NCI-H1092 treated with DMSO at 0.1 percent for 48 hours (cell line): ENCODE measurements around the gene DPH1.
"Not testable (repeated sequence)": the region's sequence is repeated elsewhere in the genome, so short reads cannot be mapped to it uniquely, and the experiment has no call there.

ENCODE experiments used
- DNase-seq: peaks from one replicate; lab custom pipeline; 2025; lab: John Stamatoyannopoulos, UW

Gene DPH1

DNA sequence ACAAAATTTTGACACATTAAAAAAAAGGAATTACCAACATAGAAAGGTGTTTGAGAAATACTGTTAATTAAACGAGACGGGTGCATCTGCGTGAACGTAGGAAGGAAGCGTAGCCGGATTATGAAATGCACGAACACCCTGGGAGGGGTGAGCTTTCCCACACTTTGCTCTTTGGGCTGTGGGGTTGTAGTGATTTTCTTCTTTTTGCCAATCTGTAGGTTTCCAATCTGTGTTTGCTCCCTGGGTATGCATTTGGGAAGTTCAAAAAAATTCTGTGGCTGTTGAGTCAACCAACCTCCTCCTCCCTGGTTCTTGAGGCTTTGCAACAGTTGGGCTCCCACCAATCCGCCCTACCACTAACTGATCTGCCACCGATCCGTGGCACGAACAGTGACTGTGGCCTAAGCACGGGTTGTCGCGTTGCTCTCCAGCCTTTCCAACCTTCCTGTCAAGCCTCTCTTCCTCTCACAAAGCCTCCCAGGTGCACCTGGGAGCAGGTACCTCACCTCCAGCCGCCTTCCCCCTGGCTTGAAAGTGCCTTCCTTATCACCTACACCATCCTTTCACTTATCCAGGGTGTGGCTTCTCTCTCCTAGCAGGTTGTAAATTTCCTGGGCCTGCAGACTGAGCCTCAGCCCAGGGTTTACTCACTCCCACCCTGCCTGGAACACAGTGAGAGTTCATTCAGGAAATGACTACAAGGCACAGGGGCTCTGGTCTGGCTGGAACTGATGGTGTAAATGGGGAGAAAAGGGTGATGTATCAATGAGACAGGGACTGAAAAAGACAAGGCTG, 21.4 kb upstream of the DPH1 start:
- DNase-seq = no peak

DNA sequence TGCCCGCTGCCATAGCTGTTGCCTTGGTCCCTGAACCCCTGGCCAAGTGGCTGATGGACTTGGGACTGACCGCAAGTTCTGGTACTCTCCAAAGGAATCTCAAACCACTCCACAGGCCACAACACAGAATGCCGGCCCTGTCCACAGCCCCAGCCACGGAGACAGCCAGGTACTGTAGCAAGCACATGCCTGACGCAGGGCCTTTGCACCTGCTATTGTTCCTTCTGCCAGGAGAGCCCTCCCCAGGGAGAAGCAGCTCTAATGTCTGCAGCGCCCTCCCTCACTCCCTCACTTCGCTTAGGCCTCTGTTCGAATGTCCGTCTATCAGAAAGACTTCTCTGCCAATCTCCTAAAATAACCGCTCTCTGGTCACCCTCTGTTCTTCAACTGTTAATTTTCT, 20.2 kb upstream of the DPH1 start:
- DNase-seq = no peak

GRCh38 chr17:2011411-2012371, 18.3 kb upstream of the DPH1 start:
- DNase-seq = no peak

DNA sequence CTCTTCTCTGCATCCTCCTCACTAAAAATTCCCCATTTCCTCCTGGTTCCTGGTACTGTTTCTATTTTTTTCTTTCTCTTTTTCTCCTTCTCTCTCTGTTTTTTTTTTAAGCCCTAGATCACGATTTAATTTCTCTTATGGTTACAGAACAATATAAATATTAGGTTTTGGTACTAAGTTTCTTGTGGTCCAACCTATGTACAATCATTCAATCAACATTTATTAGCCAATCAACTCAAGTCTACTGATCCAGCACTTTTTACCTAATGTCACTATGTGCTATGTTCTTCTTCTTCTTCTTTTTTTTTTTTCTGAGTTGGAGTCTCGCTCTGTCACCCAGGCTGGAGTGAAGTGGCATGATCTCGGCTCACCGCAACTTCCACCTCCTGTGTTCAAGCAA, 17.5 kb upstream of the DPH1 start:
- no peak for DNase-seq

GRCh38 chr17:2013220-2013993, 16.5 kb upstream of the DPH1 start:
- not testable (repeated sequence) for DNase-seq

- DNase-seq = no peak
Observed at GRCh38 chr17:2013994-2014317, 16.0 kb upstream of the DPH1 start.

DNA sequence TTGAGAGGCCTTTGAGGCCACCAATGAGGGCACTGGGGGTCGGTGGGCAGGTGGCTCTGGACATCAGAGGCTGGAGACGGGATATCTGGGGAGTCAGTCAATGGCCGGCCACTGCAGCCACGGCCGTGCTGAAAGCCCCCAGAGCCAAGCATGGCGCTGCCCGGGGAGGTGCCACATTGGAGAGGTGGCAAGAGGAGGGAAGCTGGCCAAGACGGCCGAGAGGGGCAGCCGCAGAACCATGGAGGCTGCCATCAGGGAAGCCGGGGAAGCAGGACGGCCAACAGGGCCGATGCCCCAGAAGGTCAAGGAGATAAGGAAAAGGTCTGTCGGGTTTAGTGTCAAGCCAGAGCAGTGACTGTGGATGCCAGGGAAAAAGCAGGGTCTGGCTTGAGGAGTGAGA, 14.6 kb upstream of the DPH1 start:
- no peak for DNase-seq

DNA sequence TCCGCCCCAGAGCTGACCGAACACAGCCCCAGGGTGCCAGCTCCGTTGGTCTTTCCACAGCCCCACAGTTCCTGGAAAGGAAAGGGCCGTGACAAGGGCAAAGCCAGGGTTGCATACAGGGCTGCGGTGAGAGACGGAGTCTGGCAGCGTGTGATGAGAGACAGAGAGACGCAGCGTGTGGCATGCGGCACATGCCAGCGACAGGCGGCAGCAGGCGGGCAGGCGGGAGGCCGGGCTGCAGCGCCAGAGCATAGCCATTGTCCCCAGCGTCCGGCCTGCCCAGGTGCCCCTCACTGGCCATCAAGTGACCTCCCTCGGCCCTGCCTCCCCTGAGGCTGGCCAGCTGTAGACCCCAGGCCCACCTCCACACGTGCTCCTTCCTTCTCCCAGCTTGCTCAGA, 13.5 kb upstream of the DPH1 start:
- DNase-seq = no peak

GRCh38 chr17:2017274-2017941, 12.5 kb upstream of the DPH1 start:
- no peak for DNase-seq

DNA sequence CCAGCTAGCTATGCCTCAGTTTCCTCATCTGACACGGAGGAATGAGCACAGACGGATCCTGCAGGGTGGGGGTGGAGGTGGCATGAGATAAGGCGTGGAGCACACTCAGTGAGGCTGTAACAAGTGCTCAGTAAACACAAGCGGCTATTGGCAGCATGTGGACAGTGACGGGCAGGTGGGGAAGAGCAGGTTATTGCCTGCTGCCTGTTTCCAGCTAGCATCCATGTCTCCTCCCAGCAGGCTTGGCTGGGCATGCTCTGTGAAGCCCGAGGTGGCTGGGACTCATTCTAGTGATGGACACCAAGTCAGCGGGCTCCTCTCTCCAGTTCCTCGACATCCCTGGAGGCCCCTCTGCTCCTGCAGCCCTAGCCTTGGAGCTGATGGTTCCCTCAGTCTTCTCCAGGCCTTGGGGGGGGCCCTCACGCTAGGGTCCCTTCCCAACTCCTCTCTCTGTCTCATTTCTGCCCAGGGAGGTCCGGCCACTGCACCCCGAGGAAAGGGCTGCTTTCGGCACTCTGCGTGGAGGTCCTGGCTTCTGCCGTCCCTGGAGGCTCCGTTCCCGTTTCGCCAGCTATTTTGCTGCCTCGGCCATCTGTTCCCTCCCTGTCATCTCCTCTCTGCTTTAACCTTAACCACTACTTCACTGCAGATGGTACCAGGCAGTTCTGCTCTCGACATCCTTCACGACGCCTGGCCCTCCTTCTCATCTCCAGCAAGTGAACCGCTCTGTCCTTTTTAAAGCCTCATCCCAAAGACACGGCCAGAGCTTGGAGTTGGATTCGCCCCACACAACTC, 11.0 kb upstream of the DPH1 start:
- DNase-seq = peak; percentile 34

- DNase-seq = no peak
Observed at GRCh38 chr17:2019723-2020122, 10.2 kb upstream of the DPH1 start.

DNA sequence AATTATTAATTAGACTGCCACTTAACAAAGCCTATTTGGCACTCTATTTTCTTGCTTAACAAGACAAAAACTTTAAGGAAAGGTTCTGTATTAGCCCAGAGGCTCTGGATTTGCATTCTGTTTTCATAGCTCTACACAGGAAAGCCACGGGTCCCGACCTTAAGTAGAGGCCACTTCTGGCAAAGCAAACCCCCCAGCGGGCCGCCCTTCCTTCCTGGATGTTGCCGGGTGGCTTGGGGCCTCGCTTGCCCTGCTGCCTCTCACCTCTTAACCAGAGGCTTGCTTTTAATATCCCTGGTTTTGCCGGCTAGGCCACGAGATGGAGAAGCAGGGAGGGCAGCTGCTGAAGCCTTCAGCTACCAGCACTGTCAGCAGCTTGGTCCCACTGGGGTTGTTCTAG, 9.2 kb upstream of the DPH1 start:
- DNase-seq = no peak

GRCh38 chr17:2022647-2023240, 7.2 kb upstream of the DPH1 start:
- DNase-seq = no peak

DNA sequence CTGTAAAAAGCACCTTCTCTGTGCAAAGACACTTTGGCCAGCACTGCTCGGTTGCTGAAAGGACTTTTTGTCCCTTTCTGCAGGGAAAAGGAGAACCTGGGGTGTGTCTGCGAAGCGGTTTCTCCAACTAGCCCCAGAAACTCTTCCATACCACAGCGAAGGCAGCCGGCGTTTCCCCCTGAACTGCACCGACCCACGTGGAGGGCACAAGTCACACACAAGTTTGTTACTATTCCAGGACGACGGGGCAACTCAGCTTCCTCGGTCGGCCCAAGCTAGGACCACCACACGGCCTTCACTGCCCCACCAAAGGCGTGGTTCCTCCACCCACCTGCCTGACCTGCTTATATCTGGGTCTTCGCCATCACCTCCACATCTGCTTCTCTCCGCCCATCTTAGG, 6.7 kb upstream of the DPH1 start:
- DNase-seq = no peak

GRCh38 chr17:2023692-2024571, 6.0 kb upstream of the DPH1 start:
- DNase-seq = peak; percentile 7

DNA sequence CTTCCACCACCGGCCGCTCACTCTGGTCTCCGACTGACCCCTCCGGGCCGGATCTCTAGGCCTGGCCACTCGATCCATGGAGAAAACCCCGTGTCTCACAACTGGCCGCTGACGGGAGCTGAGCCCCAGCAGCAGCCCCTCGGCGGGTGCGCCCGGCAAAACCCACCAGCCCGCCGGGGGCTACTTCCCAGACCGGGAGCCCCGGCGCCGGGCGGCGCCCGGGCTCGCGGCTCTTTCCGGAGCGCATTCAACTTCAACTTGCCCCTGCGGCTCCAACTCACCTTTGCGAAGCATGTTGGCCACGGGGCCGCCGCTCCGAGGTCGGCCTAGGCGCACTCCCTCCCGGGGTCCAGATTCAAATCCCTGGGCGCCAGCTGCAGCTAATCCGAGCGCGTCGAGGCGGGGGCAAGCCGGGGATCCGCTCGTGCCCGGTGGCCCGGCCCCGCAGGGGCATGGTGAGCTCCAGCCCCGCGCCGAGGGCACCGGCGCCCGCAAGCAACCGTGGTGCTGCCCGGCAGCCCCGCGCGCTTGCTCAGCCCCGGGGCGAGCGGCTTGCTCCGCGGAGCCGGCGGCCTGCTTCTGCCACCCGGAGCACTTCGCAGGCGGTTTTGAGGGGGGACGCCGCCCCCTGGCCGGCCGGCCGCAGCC, 5.3 kb upstream of the DPH1 start:
- DNase-seq = no peak

DNA sequence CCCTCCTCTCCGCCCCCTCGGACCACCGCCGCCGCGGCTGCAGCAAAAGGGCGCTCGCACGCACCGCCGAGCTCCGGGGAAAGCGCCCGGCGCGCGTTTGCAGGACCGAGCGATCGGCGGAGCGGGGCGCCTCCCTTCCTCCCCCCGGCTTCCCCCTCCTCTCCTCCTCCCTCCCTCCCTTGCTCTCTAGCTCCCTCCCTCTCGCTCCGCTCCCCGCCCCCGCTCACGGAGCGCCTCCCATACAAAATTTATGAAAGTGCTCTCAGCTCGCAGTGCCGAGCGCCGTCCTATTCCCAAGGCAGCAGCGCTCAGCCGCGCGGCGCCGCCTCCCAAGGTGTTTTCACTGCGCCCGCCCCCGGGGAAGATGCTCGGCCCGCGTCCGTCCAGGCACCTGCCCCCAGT, 4.7 kb upstream of the DPH1 start, which contains the start of gene RTN4RL1:
Gene RTN4RL1 (minus strand): TSS at position 115 of the 402 bp plus-strand sequence. CDS start 469 bp downstream, outside the sequence.
- DNase-seq = peak; percentile 53

DNA sequence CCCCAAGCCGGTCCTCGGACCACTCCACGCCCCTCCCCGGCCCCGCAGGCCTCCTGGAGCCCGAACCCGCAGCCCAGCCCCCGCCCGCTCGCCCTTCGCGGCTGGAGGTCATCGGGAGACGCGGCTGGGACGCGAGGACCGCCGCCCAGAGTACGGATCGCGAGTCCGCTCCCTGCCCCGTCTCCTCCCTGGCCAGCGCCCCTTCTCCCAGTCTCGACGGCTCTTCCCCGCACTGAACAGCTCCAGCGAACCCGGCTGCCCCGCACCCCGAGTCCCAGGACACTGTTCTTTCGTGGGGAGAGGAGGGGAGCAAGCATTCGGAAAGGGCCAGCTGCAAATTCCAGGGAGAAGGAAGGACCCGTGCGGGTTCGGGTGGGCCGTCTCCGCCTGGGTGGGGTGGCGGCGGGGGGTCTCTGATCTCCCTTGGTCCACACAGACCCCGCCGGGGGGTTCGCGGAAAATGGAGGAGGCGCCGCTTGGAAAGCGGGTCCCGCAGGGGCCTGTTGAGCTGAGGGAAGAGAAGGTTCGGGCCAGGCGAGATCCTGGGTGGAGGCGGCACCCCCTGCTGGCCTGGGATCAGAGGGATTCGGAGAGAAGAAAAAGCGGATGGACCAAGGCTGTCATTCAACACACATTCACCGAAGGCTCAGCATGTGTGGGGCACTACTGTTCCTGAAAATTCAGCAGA, 4.2 kb upstream of the DPH1 start:
- peak; percentile 68 for DNase-seq
